ENCODE measurements around the gene DOCK4. TPM values are rescaled to one million over a fixed set of nuclear protein-coding genes. Genes with fewer than 3 reads are reported as not detected.

The DOCK4 gene
- total and polyA plus RNA-seq, 4 donors: 2.9 to 94.3 (median 20.0) TPM

GRCh38 chr7:111987886-111988285 lies 218.3 kb downstream of the DOCK4 start:
- intact Hi-C loops (cut with DNase I): loop anchor here in 1 of 2 donors (10.0 kb wide), 1 partner anchor 217 kb away; the partner anchor contains the start of genes DOCK4 and ZNF277
- WGBS, 2 donors: 84 to 90% methylated on average over 1 of the region's 1 CpG
- no peaks in the 10 kb centered on the region for H3K27me3 ChIP-seq (ENCODE audit: control insufficient read depth in 1 of 2, insufficient read depth in 2 of 2, low read length in 1 of 2)

GRCh38 chr7:111987115-111987826 lies 218.9 kb downstream of the DOCK4 start:
- Histone ChIP-seq H3K4me3 (ENCODE audit: low read length in 2 of 2) (no peak overlapping the region), H3K9me3 (ENCODE audit: control insufficient read depth, low read length) (no peaks in the 10 kb centered on the region), H3K27ac (ENCODE audit: low read depth in 1 of 2, low read length in 2 of 2) (no peak overlapping the region), H3K36me3 (ENCODE audit: control insufficient read depth in 1 of 2, insufficient read depth in 2 of 2, low read length in 1 of 2) (no peaks in the 10 kb centered on the region), H3K27me3 (ENCODE audit: control insufficient read depth in 1 of 2, insufficient read depth in 2 of 2, low read length in 1 of 2) (no peaks in the 10 kb centered on the region), H3K4me1 (ENCODE audit: control insufficient read depth in 1 of 2, insufficient read depth in 2 of 2, low read length in 2 of 2) (no peaks in the 10 kb centered on the region)
- WGBS, 2 donors: 53 to 64% methylated on average over 6 of the region's 6 CpGs
- intact Hi-C loops (cut with DNase I): loop anchor here in 1 of 2 donors (10.0 kb wide), 1 partner anchor 218 kb away; the partner anchor contains the start of genes DOCK4 and ZNF277
- DNase-seq (no peak), ATAC-seq (ENCODE audit: low FRiP score) (no peak)

More at GRCh38 chr7:111987886-111988285, 218.3 kb downstream of the DOCK4 start:
- Histone ChIP-seq H3K4me1 (ENCODE audit: control insufficient read depth in 1 of 2, insufficient read depth in 2 of 2, low read length in 2 of 2) (no peaks in the 10 kb centered on the region), H3K27ac (ENCODE audit: low read depth in 1 of 2, low read length in 2 of 2) (no peak overlapping the region), H3K36me3 (ENCODE audit: control insufficient read depth in 1 of 2, insufficient read depth in 2 of 2, low read length in 1 of 2) (no peaks in the 10 kb centered on the region), H3K4me3 (ENCODE audit: low read length in 2 of 2) (no peak overlapping the region), H3K9me3 (ENCODE audit: control insufficient read depth, low read length) (no peaks in the 10 kb centered on the region)
- ATAC-seq (ENCODE audit: low FRiP score) (no peak), DNase-seq (no peak)

- 76 to 86% methylated on average over 2 of the region's 2 CpGs for WGBS, 2 donors
- Histone ChIP-seq H3K27ac (ENCODE audit: low read depth in 1 of 2, low read length in 2 of 2) (no peak overlapping the region), H3K4me3 (ENCODE audit: low read length in 2 of 2) (no peak overlapping the region), H3K9me3 (ENCODE audit: control insufficient read depth, low read length) (no peaks in the 10 kb centered on the region), H3K36me3 (ENCODE audit: control insufficient read depth in 1 of 2, insufficient read depth in 2 of 2, low read length in 1 of 2) (no peaks in the 10 kb centered on the region), H3K27me3 (ENCODE audit: control insufficient read depth in 1 of 2, insufficient read depth in 2 of 2, low read length in 1 of 2) (no peaks in the 10 kb centered on the region), H3K4me1 (ENCODE audit: control insufficient read depth in 1 of 2, insufficient read depth in 2 of 2, low read length in 2 of 2) (no peaks in the 10 kb centered on the region)
- no peak for DNase-seq
- ATAC-seq (ENCODE audit: low FRiP score): no peak
- intact Hi-C loops (cut with DNase I): loop anchor here in 1 of 2 donors (10.0 kb wide), 1 partner anchor 218 kb away; the partner anchor contains the start of genes DOCK4 and ZNF277
Observed at GRCh38 chr7:111986601-111987000, 219.6 kb downstream of the DOCK4 start.

GRCh38 chr7:111985798-111986197 lies 220.4 kb downstream of the DOCK4 start:
- no peak overlapping the region for H3K4me3 ChIP-seq (ENCODE audit: low read length in 2 of 2)
- DNase-seq (no peak), ATAC-seq (ENCODE audit: low FRiP score) (no peak)
- no peak overlapping the region for H3K27ac ChIP-seq (ENCODE audit: low read depth in 1 of 2, low read length in 2 of 2)
- H3K27me3 ChIP-seq (ENCODE audit: control insufficient read depth in 1 of 2, insufficient read depth in 2 of 2, low read length in 1 of 2): no peaks in the 10 kb centered on the region
- WGBS, 2 donors: 92 to 99% methylated on average over 1 of the region's 1 CpG
- intact Hi-C loops (cut with DNase I): loop anchor here in 1 of 2 donors (10.0 kb wide), 1 partner anchor 219 kb away; the partner anchor contains the start of genes DOCK4 and ZNF277
- no peaks in the 10 kb centered on the region for H3K4me1 ChIP-seq (ENCODE audit: control insufficient read depth in 1 of 2, insufficient read depth in 2 of 2, low read length in 2 of 2)
- no peaks in the 10 kb centered on the region for H3K9me3 ChIP-seq (ENCODE audit: control insufficient read depth, low read length)
- H3K36me3 ChIP-seq (ENCODE audit: control insufficient read depth in 1 of 2, insufficient read depth in 2 of 2, low read length in 1 of 2): no peaks in the 10 kb centered on the region

GRCh38 chr7:111982804-111983203 lies 223.4 kb downstream of the DOCK4 start:
- intact Hi-C loops (cut with DNase I): loop anchor here in 1 of 2 donors (10.0 kb wide), 1 partner anchor 222 kb away; the partner anchor contains the start of genes DOCK4 and ZNF277
- no peaks in the 10 kb centered on the region for H3K4me1 ChIP-seq (ENCODE audit: control insufficient read depth in 1 of 2, insufficient read depth in 2 of 2, low read length in 2 of 2)

GRCh38 chr7:111982133-111982532 lies 224.1 kb downstream of the DOCK4 start:
- H3K36me3 ChIP-seq (ENCODE audit: control insufficient read depth in 1 of 2, insufficient read depth in 2 of 2, low read length in 1 of 2): no peaks in the 10 kb centered on the region
- WGBS, 2 donors: 11 to 29% methylated on average over 1 of the region's 1 CpG
- no peaks in the 10 kb centered on the region for H3K4me1 ChIP-seq (ENCODE audit: control insufficient read depth in 1 of 2, insufficient read depth in 2 of 2, low read length in 2 of 2)
- H3K9me3 ChIP-seq (ENCODE audit: control insufficient read depth, low read length): no peaks in the 10 kb centered on the region
- no peak overlapping the region for H3K27ac ChIP-seq (ENCODE audit: low read depth in 1 of 2, low read length in 2 of 2)
- H3K4me3 ChIP-seq (ENCODE audit: low read length in 2 of 2): no peak overlapping the region
- H3K27me3 ChIP-seq (ENCODE audit: control insufficient read depth in 1 of 2, insufficient read depth in 2 of 2, low read length in 1 of 2): no peaks in the 10 kb centered on the region
- intact Hi-C loops (cut with DNase I): loop anchor here in 1 of 2 donors (10.0 kb wide), 1 partner anchor 223 kb away; the partner anchor contains the start of genes DOCK4 and ZNF277
- ATAC-seq (ENCODE audit: low FRiP score): no peak
- no peak for DNase-seq

More at GRCh38 chr7:111982804-111983203, 223.4 kb downstream of the DOCK4 start:
- WGBS, 2 donors: 29 to 66% methylated on average over 2 of the region's 2 CpGs
- no peak overlapping the region for H3K27ac ChIP-seq (ENCODE audit: low read depth in 1 of 2, low read length in 2 of 2)
- H3K4me3 ChIP-seq (ENCODE audit: low read length in 2 of 2): no peak overlapping the region
- DNase-seq: no peak
- no peaks in the 10 kb centered on the region for H3K27me3 ChIP-seq (ENCODE audit: control insufficient read depth in 1 of 2, insufficient read depth in 2 of 2, low read length in 1 of 2)
- ATAC-seq (ENCODE audit: low FRiP score): no peak
- no peaks in the 10 kb centered on the region for H3K36me3 ChIP-seq (ENCODE audit: control insufficient read depth in 1 of 2, insufficient read depth in 2 of 2, low read length in 1 of 2)
- no peaks in the 10 kb centered on the region for H3K9me3 ChIP-seq (ENCODE audit: control insufficient read depth, low read length)

GRCh38 chr7:111980725-111981124 lies 225.5 kb downstream of the DOCK4 start:
- 27 to 32% methylated on average over 1 of the region's 1 CpG for WGBS, 2 donors
- intact Hi-C loops (cut with DNase I): loop anchor here in 1 of 2 donors (10.0 kb wide), 1 partner anchor 224 kb away; the partner anchor contains the start of genes DOCK4 and ZNF277
- no peaks in the 10 kb centered on the region for H3K36me3 ChIP-seq (ENCODE audit: control insufficient read depth in 1 of 2, insufficient read depth in 2 of 2, low read length in 1 of 2)

GRCh38 chr7:111975346-111975745 lies 230.9 kb downstream of the DOCK4 start:
- H3K9me3 ChIP-seq (ENCODE audit: control insufficient read depth, low read length): no peaks in the 10 kb centered on the region

More at GRCh38 chr7:111980725-111981124, 225.5 kb downstream of the DOCK4 start:
- DNase-seq: no peak
- no peak for ATAC-seq (ENCODE audit: low FRiP score)
- H3K4me1 ChIP-seq (ENCODE audit: control insufficient read depth in 1 of 2, insufficient read depth in 2 of 2, low read length in 2 of 2): no peaks in the 10 kb centered on the region
- H3K9me3 ChIP-seq (ENCODE audit: control insufficient read depth, low read length): no peaks in the 10 kb centered on the region
- H3K4me3 ChIP-seq (ENCODE audit: low read length in 2 of 2): no peak overlapping the region
- H3K27ac ChIP-seq (ENCODE audit: low read depth in 1 of 2, low read length in 2 of 2): no peak overlapping the region
- H3K27me3 ChIP-seq (ENCODE audit: control insufficient read depth in 1 of 2, insufficient read depth in 2 of 2, low read length in 1 of 2): no peaks in the 10 kb centered on the region

More at GRCh38 chr7:111975346-111975745, 230.9 kb downstream of the DOCK4 start:
- Histone ChIP-seq H3K4me1 (ENCODE audit: control insufficient read depth in 1 of 2, insufficient read depth in 2 of 2, low read length in 2 of 2) (no peaks in the 10 kb centered on the region), H3K27me3 (ENCODE audit: control insufficient read depth in 1 of 2, insufficient read depth in 2 of 2, low read length in 1 of 2) (no peaks in the 10 kb centered on the region), H3K4me3 (ENCODE audit: low read length in 2 of 2) (no peak overlapping the region), H3K27ac (ENCODE audit: low read depth in 1 of 2, low read length in 2 of 2) (no peak overlapping the region), H3K36me3 (ENCODE audit: control insufficient read depth in 1 of 2, insufficient read depth in 2 of 2, low read length in 1 of 2) (peaks cover 0 to 1% of the 10 kb centered on the region in 2 donors)
- 11 to 22% methylated on average over 4 of the region's 4 CpGs for WGBS, 2 donors
- ATAC-seq (ENCODE audit: low FRiP score) (no peak), DNase-seq (no peak)
- intact Hi-C loops (cut with DNase I): no loop called here
